Medulla oblongata (tissue), 1 donor: ENCODE data around the gene UNC45B.
"Not testable (repeated sequence)": the region's sequence is repeated elsewhere in the genome, so short reads cannot be mapped to it uniquely, and the experiment has no call there.

Experiments
- DNase-seq: peaks from one replicate; pipeline ENCODE4 v3.0.0-alpha.2; 2015; ENCODE audit errors: extremely low spot score

Gene UNC45B

DNA sequence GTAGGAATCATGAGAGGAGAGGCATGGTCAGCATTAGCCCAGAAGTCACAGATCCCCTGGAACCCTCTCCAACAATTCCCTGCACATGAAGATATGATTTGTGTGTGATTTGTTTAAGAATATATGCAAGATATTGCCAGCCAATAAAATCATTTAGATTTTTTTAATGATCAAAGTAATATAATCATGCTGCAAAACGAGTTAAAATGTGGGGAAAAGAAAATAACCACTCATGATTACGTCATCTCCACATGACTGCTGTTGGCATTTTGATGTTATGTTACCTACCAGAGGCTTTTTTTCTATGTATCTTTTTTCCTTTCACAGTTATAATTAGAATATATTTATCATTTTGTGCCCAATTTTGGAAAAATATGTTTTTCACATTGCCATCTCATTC, 24.2 kb downstream of the UNC45B start:
- no peak for DNase-seq

DNA sequence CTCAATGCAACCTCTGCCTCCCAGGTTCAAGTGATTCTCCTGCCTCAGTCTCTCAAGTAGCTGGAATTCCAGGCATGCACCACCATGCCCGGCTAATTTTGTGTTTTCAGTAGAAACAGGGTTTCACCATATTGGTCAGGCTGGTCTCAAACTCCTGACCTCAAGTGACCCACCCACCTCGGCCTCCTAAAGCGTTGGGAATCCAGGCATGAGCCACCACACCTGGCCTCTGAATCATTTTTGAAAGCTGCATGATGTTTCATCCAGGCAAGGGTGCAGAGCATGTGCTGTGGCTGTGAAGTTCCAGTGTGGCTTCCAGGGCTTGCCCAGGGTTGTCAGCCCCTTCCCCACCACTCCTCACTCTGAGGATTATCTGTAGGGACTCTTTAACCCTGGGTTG, 24.7 kb downstream of the UNC45B start:
- DNase-seq = not testable (repeated sequence)

DNA sequence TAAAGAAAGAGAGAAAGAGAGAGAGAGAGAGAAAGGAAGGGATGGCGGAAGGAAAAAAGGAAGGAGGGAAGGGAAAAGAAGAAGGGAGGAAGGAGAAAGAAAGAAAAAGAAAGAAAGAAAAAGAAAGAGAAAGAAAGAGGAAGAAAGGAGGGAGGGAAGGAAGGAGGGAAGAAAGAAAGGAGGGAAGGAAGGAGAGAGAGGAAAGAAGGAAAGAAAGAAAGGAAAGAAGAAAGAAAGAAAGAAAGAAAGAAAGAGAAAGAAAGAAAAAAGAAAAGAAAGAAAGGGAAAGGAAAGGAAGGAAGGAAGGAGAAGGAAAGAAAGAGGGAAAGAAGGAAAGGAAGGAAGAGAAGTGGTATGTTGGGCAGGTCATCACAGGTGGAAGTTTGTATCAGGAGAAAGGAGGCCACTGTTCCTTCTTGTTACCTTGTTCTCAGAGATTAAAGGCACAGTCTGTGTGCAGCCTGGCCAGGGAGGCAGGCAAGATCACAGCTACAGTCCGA, 27.3 kb downstream of the UNC45B start:
- no peak for DNase-seq

DNA sequence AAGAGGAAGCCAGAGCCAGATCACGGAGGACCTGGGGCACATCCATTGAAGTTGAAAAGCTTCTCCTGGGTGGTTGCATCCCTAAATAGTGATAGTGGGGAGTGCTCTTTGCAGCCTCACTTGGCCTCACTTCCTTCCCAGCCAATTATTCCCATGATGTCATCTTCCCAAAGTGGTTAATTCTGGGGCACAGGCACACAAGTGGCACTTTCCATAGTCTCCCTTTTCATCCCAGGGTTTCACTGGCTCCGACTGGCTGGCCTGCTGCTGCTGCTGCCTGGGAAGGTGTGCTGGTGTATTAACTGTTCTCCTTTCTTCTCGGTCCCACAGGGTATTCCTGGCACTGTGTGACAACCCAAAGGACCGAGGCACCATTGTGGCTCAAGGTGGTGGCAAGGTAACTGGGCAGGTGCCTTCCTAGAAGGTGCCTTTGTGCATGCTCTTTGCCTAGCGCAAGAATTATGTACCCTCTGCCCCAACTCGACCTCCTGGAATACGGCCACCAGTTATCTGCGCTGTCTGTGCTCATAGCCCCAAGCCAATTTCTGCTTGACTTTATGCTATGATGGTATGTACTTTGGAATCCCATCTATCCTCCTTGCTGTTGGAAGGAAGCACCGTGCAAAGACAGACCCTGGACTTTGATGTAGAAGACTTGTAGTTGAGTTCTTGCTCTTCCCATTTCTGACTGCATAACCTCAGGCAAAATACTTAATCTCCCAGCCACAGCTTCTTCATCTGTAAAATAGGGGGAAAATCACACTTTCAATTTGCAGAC, 28.2 kb downstream of the UNC45B start:
- DNase-seq = no peak

DNA sequence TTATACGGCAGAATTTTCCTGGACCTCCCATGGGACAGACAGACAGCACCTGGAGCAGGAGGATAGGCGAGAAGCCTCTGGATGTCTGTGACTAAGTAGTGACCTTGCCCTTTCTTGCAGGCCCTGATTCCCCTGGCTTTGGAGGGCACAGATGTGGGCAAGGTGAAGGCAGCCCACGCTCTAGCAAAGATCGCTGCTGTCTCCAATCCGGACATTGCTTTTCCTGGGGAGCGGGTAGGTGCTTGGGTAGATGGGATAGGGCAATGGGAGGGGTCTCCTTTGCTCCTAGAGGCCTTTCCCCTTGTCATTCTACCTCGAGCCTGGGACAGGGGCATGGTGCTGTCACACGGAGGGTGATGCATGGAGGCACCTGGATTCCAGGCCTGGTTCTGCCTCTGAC, 29.3 kb downstream of the UNC45B start:
- no peak for DNase-seq

DNA sequence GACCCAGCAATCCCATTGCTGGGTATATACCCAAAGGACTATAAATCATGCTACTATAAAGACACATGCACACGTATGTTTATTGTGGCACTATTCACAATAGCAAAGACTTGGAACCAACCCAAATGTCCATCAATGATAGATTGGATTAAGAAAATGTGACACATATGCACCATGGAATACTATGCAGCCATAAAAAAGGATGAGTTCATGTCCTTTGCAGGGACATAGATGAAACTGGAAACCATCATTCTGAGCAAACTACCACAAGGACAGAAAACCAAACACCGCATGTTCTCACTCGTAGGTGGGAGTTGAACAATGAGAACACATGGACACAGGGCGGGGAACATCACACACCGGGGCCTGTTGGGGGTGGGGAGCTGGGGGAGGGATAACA, 31.8 kb downstream of the UNC45B start:
- DNase-seq = not testable (repeated sequence)

DNA sequence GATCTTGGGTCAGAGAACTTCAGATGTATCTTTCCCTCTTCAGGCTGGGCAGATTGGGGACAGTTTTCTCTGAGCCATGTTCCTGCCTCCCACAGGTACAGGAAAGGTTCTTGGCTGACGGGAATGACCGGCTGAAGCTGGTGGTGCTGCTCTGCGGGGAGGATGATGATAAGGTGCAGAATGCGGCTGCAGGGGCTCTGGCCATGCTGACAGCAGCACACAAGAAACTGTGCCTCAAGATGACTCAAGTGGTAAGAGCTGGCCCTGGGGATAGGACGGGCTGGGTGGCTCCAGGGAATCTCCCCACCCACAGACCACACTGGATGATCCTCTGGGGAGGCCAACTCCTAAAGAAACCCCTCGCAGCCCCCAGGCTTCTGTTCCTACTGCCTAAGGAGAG, 35.7 kb downstream of the UNC45B start:
- no peak for DNase-seq

DNA sequence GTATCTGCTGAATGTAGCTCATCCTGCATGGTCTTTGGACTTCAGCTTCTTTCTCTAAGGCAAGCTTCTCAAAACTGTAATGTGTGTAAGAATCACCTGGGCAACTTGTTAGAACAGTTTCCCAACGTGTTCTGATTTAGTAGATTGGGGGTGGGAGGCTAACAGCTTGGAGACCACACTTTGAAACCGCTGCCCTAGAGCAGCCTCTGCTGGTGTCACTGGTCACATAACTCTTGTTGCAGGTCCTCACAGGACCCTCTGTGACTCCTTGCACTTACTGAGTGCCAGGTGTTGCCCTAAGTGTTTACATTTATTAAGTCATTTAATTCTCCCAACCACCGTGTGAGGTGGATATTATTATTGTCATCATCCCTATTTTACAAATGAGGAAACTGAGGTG, 36.7 kb downstream of the UNC45B start:
- DNase-seq = no peak

DNA sequence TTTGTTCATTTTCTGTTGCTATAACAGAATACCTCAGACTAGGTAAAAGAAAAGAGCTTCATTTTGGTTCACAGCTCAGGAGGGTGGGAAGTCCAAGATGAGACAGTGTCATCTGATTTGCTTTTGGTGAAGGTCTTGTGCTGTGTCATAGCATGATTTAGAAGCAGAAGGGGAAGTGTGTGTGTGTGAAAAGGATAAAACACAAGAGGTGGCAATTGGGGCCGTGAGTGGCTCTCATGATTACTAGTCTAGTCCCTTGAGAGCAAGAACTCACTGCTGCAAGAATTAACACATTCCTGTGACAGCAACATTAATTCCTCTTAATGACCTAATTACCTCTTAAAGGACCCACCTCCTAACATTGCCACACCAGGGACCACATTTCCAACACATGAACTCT, 38.2 kb downstream of the UNC45B start:
- no peak for DNase-seq

DNA sequence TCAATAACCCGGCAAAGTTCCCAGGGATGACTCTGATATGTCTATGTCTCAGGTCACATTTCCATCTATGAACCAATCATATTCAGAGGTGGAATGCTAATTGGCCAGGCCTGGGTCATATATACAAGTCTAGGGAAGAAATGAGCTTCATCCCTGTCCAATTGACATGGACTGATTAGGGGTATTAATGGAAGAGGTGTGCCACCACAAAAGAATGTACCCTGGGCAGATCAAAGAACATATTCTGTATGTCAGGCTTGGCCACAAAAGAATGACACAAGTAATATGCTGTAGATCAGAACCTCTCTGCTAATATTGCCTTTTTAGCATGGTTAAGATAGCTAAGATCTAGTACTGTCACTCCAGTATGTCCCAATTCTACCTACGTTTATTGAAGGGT, 39.9 kb downstream of the UNC45B start:
- no peak for DNase-seq

DNA sequence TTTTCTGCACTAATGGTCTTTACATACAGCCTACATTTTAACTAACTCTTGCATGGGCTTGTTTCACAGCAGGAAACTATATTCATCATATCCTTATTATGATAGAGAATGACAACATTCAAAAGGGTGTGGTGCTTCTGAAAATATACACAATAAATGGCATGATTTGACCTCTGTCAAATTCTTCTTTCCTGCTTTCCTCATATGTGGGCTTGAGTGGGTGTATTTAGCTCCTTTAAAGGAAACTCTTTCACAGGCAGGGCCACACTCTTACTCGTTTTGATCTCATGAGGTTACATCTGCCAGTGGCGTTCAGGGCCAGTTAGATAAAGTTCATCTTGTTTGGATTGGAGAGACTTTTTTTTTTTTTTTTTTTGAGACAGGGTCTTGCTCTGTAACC, 40.5 kb downstream of the UNC45B start:
- no peak for DNase-seq

DNA sequence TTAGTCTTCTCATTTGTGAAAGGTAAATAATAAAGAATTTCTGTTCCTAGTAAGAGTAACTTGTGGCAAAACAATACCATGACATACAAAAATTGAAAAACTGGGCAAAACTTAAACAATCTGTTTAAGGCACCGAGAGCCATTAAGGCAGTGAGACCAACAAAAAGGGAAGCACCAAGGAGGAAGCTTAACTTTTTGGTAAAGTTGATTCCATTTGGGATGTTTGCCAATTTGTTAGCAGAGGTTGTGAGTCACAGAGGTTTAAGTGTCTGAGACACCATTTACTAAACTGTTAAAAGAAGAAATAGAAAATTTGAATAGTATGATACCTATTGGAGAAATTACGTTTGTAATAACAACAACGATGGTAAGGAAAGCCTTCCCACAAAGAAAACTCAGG, 41.7 kb downstream of the UNC45B start:
- DNase-seq = peak; percentile 53

DNA sequence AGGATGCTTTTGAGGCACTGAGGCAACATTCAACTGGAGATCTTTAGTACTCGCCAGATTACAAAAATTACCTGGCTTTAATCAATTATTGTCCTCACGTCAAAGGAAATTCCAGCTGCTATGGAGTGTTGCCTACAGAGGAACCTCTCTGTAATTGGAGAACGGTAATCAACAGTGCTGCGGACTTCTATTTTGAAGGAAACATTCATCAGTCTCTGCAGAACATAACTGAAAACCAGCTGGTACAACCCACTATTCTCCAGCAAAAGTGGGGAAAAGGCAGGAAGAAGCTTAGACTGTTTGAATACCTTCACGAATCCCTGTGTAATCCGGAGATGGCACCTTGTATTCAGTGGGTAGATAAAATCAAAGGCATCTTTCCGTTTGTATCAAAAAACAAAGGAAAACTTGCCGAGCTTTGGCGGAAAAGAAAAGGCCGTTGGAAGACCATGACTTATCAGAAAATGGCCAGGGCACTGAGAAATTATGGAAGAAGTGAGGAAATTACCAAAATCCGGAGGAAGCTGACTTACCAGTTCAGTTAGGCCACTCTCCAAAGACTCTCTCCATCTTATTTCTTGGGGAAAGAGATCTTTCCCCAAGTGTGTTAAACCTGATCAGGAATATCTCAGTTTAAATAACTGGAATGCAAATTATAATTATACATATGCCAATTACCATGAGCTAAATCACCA, 43.5 kb downstream of the UNC45B start:
- DNase-seq = no peak

DNA sequence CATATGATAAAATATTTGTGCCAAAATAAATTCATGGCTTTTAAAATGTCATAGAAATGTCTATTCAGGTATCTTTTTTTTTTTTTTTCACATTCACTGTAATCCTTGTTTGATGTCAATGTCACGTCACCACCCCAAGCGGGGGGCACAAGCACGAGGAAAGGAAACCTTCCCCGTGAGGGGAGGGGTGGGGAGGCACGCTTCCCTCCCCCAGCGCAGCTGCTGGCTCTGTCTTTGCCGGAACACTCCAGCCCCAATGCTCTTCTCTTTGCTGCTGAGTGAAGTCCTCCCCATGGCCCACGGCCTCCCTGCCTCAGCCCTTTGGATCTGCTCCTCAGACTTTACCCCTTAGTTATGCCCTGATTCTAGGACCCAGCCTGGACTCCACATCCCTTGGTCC, 45.1 kb downstream of the UNC45B start:
- no peak for DNase-seq

DNA sequence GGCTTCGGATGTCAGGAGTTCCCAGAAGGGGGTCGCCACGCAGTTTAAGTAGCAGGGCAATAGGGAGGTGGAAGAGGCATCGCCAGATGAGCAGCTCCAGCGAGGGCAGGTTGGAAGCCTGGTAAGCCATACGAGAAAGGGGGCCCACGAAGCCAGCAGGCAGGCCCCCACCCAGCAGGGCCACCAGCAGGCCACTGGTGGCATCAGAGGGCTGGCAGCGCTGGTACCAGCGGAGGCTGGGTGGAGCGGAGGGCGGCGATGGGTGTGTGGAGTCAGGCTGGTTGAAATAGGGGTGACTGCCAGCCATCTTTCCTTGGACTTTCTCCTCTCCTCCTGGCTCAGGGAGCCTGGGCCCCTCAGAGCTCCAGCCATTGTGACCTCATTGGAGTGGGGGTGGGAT, 46.4 kb downstream of the UNC45B start, which contains the start of gene SLC35G3:
TSS of gene SLC35G3 (minus strand) at position 393 of the 400 bp plus-strand sequence. CDS start at position 307, 86 bp downstream.
- DNase-seq = not testable (repeated sequence)

DNA sequence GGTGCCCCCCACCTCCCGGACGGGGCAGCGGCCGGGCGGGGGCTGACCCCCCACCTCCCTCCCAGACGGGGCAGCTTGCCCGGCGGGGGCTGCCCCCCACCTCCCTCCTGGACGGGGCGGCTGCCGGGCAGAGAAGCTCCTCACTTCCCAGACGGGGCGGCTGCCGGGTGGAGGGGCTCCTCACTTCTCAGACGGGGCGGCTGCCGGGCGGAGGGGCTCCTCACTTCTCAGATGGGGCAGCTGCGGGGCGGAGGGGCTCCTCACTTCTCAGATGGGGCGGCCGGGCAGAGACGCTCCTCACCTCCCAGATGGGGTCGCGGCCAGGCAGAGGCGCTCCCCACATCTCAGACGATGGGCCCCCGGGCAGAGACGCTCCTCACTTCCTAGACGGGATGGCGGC, 47.4 kb downstream of the UNC45B start:
- not testable (repeated sequence) for DNase-seq

DNA sequence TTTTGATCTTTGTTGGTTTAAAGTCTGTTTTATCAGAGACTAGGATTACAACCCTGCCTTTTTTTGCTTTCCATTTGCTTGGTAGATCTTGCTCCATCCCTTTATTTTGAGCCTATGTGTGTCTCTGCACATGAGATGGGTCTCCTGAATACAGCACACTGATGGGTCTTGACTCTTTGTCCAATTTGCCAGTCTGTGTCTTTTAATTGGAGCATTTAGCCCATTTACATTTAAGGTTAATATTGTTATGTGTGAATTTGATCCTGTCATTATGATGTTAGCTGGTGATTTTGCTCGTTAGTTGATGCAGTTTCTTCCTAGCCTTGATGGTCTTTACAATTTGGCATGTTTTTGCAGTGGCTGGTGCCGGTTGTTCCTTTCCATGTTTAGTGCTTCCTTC, 55.0 kb downstream of the UNC45B start:
- not testable (repeated sequence) for DNase-seq

DNA sequence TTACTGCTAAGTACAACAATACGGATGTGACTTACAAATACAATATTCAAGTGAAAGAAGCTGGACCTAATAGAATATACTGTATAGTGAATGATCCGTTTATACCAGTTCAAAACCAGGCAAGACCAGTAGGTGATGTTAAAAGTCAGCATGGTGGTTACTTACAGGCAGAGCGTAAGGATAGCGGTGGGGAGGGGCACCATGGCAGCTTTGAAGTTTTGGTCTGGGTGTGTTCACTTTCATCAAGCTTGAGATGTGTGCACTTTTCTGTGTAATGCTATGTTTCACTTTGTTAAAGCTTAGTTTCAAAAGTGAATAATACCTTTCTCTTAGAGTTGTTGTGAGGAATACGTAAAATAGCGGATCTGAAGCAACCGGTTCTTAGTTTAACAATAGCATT, 63.1 kb downstream of the UNC45B start:
- no peak for DNase-seq

DNA sequence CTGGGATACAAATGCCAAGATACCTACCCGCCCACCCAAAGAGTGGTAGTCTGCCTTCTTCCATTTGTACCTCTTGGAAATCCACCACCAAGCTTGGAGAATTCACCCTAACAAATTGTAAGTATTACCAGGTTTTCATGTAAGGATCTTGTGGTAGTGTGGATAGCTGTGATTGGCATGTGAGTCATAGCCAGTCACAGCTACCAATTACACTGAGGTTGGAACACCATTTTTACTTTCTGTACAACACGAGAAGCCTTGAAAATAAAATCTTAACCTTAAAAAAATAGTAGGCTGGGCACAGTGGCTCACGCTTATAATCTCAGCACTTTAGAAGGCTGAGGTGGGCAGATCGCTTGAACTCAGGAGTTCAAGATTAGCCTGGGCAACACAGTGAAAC, 65.1 kb downstream of the UNC45B start:
- DNase-seq = no peak

DNA sequence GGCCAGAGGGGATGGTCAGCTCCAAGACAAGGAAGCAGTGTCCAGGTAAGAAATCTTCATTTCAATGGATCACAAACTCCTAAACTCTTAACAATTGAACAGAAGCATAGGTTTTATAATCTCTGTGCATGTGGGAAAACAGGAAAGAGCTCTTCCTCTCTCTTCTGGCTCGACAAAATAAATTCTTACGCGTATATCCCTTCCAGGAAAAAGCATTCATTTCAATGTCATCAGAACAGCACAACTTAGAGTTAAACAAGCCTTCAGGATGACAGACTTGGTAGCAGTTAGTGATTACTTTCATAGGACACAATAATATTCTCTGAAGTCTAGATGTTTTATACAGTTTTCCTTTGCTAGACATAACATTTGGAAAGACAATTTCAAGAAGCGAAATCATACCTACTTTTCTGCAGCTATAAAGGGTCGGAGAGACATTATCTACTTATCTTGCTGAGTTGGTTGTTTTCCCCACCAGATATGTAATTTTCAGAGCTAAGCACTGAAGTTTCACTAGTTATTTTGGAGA, 65.9 kb downstream of the UNC45B start:
- DNase-seq = no peak

DNA sequence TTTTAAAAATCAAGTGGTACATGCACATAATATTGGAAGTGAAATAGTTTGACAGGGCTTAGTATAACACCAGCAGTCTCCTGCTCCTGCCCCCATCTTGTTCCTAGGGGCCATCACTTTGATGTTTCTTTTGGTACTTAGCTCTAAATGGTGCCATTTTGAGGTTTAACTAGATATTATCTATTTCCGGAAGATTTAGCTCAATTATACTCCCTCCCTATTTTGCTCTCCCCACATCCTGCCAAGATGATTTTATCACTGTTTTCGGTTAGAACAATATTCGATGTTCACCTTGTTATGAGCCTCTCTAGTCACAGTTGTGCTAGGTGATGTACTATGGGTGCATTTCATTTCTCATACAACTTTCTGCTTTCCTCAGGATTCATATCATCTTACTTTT, 66.6 kb downstream of the UNC45B start:
- DNase-seq = no peak

DNA sequence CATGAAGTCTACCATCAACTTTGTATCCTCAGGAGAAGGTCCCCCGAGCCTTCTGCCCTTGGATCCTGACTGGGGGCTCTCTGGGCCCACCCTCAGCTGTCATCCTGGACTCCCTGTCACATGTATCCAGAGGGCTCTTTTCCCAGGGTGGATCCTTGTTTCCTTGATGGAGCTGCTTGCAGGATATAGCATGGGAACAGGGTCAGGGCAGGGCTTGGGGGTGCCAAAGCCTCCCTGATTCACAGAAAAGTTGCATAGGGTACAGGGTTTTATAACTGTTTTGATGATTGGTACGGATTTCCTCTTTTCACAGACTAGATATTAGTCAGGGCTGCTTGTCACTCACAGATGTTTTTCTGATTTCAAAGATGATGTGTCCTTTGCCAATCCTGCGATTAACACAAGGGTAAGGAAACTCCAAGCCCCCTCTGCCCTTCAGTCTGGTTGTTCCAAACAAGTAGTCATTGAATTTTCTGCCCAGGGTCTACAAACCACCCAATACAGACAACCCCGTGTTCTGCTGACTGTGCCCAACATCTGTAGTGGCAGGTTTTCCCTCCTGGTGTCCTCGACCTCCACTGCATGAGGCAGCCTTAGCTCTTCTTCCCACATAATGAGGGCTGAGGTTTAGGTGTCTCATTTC, 67.1 kb downstream of the UNC45B start:
- no peak for DNase-seq
